Tibial artery (tissue), 4 donors: ENCODE data around the gene PRKRIP1.

Source experiments
- DNase-seq, 2 donors: peaks; one replicate each; pipeline ENCODE4 v3.0.0-alpha.2; 2019
- H3K27ac ChIP-seq, 2 donors: fragments of 200-600 bp; sonication (generic) in 1 of 2; 1 replicate in 1 of 2; 2 replicates in 1 of 2; pipeline ENCODE4 v1.5.1; 2018 to 2019; ENCODE audit warnings: mild to moderate bottlenecking in 1 of 2
- H3K27me3 ChIP-seq, 2 donors: fragments of 200-600 bp; sonication (generic) in 1 of 2; one replicate each; pipeline versions ENCODE4 v1.5.1 to v1.6.0; 2016 to 2019
- H3K36me3 ChIP-seq, 3 donors: fragments of 200-600 bp; sonication (generic) in 2 of 3; one replicate each; pipeline ENCODE4 v1.5.1; 2016 to 2019; ENCODE audit warnings: mild to moderate bottlenecking in 2 of 3
- H3K4me1 ChIP-seq, 4 donors: fragments of 200-600 bp; sonication (generic) in 2 of 4; 1 replicate in 3 of 4; 2 replicates in 1 of 4; pipeline ENCODE4 v1.5.1; 2016 to 2019
- H3K4me3 ChIP-seq, 2 donors: fragments of 200-600 bp; sonication (generic) in 1 of 2; 1 replicate in 1 of 2; 2 replicates in 1 of 2; pipeline ENCODE4 v1.5.1; 2018 to 2019; ENCODE audit warnings: mild to moderate bottlenecking in 2 of 2
- H3K9me3 ChIP-seq, 3 donors: fragments of 200-600 bp; sonication (generic) in 1 of 3; one replicate each; pipeline ENCODE4 v1.5.1; 2016 to 2019
- intact Hi-C: fragments of 100-400 bp; cut with DNase I; formaldehyde crosslinking; loops from one replicate; pipeline ENCODE4 v1.15.0; 2023; ENCODE audit warnings: low total_unique reads
- TF ChIP-seq, protein P1 (sequence below), 2 experiments: fragments of 200-600 bp in 1 of 2; fragments of 450-650 bp in 1 of 2; IDR thresholded peaks; one replicate each; pipeline ENCODE4 v1.5.1; 2017 to 2019; ENCODE audit warnings: antibody characterized with exemption in 2 of 2, mild to moderate bottlenecking in 1 of 2, moderate library complexity in 1 of 2

The PRKRIP1 gene

DNA sequence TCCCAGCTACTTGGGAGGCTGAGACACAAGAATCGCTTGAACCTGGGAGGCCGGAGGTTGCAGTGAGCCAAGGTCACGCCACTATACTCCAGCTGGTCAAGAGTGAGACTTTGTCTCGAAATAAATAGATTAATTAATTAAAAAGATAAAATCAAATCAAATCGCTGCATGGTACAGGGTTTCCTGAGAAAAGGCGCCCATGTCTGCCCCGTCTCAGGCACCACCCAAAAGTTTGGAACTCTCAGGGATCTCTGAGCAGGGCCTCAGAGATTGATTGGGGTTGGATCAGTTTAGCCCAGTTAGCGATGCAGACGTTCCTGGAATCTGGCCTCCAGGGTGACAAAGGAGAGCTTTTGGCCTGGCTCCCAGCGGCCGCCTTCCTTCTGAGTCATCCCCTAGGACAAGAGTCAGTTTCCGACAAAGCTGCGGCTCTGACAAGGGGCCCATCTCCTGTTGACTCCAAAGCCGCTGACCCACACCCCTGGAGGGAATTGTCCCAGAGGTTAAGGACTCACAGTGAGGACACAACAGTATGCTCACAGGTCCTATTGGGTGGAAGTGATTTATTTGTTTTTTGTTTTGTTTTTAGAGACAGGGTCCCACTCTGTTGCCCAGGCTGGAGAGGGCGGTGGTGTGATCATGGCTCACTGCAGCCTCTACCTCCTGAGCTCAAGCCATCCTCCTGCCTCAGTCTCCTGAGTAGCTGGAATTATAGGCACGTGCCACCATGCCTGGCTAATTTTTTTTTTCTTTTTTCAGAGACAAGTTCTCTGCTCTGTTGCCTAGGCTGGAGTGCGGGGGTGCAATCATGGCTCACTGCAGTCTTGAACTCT, 44.0 kb downstream of the PRKRIP1 start:
- no peak overlapping the region for H3K4me3 ChIP-seq
- no peak for DNase-seq
- TF ChIP-seq, protein P1, sequence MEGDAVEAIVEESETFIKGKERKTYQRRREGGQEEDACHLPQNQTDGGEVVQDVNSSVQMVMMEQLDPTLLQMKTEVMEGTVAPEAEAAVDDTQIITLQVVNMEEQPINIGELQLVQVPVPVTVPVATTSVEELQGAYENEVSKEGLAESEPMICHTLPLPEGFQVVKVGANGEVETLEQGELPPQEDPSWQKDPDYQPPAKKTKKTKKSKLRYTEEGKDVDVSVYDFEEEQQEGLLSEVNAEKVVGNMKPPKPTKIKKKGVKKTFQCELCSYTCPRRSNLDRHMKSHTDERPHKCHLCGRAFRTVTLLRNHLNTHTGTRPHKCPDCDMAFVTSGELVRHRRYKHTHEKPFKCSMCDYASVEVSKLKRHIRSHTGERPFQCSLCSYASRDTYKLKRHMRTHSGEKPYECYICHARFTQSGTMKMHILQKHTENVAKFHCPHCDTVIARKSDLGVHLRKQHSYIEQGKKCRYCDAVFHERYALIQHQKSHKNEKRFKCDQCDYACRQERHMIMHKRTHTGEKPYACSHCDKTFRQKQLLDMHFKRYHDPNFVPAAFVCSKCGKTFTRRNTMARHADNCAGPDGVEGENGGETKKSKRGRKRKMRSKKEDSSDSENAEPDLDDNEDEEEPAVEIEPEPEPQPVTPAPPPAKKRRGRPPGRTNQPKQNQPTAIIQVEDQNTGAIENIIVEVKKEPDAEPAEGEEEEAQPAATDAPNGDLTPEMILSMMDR (IDR thresholded peaks at IDR 0.05), result no peak
- H3K27me3 ChIP-seq, result no peaks in the 10 kb centered on the region
- peaks cover 0 to 3% (median 0%) of the 10 kb centered on the region in 4 donors for H3K4me1 ChIP-seq
- intact Hi-C loops, result no loop called here
- H3K27ac ChIP-seq, result no peak overlapping the region
- H3K36me3 ChIP-seq, result peaks cover 0 to 12% (median 0%) of the 10 kb centered on the region in 3 donors
- H3K9me3 ChIP-seq, result no peaks in the 10 kb centered on the region

DNA sequence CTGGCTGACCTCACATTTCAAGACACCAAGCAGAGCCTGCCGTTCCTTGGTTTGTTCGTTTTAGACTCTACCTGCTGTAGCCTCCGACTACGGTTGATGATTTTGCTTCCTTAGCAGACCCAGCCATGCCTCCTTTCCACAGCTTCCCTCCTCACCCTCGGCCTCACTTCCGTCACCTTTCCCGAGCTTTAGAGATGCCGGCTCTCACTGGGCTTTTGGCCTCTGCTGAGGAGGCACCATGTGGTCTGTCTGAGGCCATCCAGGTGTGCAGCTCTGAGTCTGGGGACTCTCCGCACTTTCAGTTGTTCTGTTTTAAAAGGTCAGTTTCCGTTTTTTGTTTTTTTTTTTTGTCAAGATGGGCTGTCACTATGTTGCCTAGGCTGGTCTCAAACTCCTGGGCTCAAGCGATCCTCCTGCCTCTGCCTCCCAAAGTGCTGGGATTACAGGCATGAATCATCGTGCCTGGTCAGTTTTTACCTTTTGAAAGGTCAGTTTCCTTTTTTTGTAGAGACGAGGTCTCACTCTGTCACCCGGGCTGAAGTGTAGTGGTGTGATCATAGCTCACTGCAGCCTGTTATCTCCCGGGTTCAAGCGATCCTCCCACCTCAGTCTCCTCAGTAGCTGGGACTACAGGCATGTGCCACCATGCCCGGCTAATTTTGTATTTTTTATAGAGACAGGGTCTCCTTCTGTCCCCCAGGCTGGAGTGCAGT, 49.0 kb downstream of the PRKRIP1 start:
- Histone ChIP-seq H3K9me3 (no peaks in the 10 kb centered on the region), H3K27me3 (no peaks in the 10 kb centered on the region), H3K36me3 (peaks cover 0 to 32% (median 15%) of the 10 kb centered on the region in 3 donors), H3K27ac (no peak overlapping the region), H3K4me3 (no peak overlapping the region), H3K4me1 (peaks cover 0 to under 1% (median 0%) of the 10 kb centered on the region in 4 donors)
- DNase-seq, result no peak
- intact Hi-C loops, result no loop called here
- TF ChIP-seq, protein P1 (IDR thresholded peaks at IDR 0.05), result no peak

DNA sequence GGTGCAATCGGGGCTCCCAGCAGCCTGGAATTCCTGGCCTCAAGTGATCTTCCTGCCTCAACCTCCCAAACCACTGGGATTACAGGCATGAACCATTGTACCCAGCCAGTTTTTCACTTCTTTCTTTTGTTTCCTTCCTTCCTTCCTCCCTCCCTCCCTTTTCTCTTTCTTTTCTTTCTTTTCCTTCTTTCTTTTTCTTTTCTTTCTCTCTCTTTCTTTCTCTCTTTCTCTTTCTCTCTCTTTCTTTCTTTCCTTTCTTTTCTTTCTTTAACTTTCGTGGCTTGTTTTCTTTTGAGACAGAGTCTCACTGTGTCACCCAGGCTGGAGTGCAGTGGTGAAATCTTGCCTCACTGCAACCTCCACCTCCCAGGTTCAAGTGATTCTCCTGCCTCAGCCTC, 49.5 kb downstream of the PRKRIP1 start:
- TF ChIP-seq, protein P1 (IDR thresholded peaks at IDR 0.05), result no peak
- intact Hi-C loops, result no loop called here
- Histone ChIP-seq H3K4me1 (no peaks in the 10 kb centered on the region), H3K9me3 (no peaks in the 10 kb centered on the region), H3K4me3 (no peak overlapping the region), H3K27ac (no peak overlapping the region), H3K27me3 (no peaks in the 10 kb centered on the region), H3K36me3 (peaks cover 0 to 32% (median 15%) of the 10 kb centered on the region in 3 donors)
- DNase-seq, result no peak

DNA sequence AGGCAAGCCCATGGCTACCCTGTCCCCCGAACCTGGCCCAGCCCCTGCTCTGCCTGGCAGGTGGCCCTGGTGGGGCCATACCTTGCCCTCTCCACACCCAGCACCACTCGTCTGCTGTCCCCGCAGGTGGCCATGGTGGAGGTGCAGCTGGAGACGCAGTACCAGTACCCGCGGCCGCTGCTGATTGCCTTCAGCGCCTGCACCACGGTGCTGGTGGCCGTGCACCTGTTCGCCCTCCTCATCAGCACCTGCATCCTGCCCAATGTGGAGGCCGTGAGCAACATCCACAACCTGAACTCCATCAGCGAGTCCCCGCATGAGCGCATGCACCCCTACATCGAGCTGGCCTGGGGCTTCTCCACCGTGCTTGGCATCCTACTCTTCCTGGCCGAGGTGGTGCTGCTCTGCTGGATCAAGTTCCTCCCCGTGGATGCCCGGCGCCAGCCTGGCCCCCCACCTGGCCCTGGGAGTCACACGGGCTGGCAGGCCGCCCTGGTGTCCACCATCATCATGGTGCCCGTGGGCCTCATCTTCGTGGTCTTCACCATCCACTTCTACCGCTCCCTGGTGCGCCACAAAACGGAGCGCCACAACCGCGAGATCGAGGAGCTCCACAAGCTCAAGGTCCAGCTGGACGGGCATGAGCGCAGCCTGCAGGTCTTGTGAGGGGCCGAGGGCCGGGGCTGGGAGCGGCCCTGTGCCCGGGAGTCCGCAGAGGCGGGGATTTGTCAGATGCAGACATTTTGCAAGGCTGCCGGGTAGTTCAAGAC, 50.4 kb downstream of the PRKRIP1 start:
- no peaks in the 10 kb centered on the region for H3K27me3 ChIP-seq
- TF ChIP-seq, protein P1 (IDR thresholded peaks at IDR 0.05), result no peak
- peaks cover 0 to 31% (median 15%) of the 10 kb centered on the region in 3 donors for H3K36me3 ChIP-seq
- no peak overlapping the region for H3K27ac ChIP-seq
- no peak for DNase-seq
- intact Hi-C loops, result no loop called here
- H3K4me3 ChIP-seq, result no peak overlapping the region
- H3K9me3 ChIP-seq, result no peaks in the 10 kb centered on the region
- no peaks in the 10 kb centered on the region for H3K4me1 ChIP-seq

DNA sequence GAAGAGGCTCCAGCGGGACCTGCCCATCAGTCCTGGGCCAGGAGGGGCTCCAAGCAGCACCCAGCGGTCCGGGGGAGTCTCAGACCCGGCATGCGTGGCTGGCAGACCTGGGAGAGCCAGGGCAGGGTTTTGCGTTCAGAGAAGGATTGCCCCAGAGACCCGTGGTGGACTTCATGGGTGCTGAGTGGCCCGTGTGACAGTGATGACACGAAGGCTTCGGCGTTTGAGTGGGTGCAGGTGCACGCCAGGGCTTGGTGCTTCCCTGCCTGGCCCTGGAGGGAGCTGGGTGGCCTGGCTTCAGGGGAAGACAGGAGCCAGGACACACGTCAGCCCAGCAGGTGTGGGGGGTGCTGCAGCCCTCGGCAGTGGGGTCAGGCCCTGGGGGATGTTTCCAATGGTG, 51.1 kb downstream of the PRKRIP1 start:
- no peak overlapping the region for H3K4me3 ChIP-seq
- TF ChIP-seq, protein P1 (IDR thresholded peaks at IDR 0.05), result no peak
- H3K4me1 ChIP-seq, result no peaks in the 10 kb centered on the region
- H3K27me3 ChIP-seq, result no peaks in the 10 kb centered on the region
- no peak overlapping the region for H3K27ac ChIP-seq
- peaks cover 0 to 24% (median 15%) of the 10 kb centered on the region in 3 donors for H3K36me3 ChIP-seq
- H3K9me3 ChIP-seq, result no peaks in the 10 kb centered on the region
- intact Hi-C loops, result no loop called here
- no peak for DNase-seq
